ENCODE results near the gene FFAR3.
"Not testable (repeated sequence)": the region's sequence is repeated elsewhere in the genome, so short reads cannot be mapped to it uniquely, and the experiment has no call there.

The FFAR3 gene

GRCh38 chr19:35401416-35401815 is 43.2 kb downstream of the FFAR3 start:
- not testable (repeated sequence) for DNase-seq (ENCODE audit: low read depth in 2 of 2)

- DNase-seq (ENCODE audit: low read depth in 2 of 2) = no peak
Measured at GRCh38 chr19:35403116-35403760, 45.0 kb downstream of the FFAR3 start.

GRCh38 chr19:35404879-35405622 is 46.8 kb downstream of the FFAR3 start:
- DNase-seq (ENCODE audit: low read depth in 2 of 2) = peak in 1 of 2 experiments; percentile 54

- DNase-seq (ENCODE audit: low read depth in 2 of 2) = no peak
Measured at GRCh38 chr19:35407619-35408018, 49.4 kb downstream of the FFAR3 start.

GRCh38 chr19:35408284-35409171 is 50.3 kb downstream of the FFAR3 start:
- no peak for DNase-seq (ENCODE audit: low read depth in 2 of 2)

GRCh38 chr19:35409191-35409590 is 50.9 kb downstream of the FFAR3 start:
- DNase-seq (ENCODE audit: low read depth in 2 of 2) = no peak
